ENCODE results near the gene SCN11A. TPM values are rescaled to one million over a fixed set of nuclear protein-coding genes. Genes with fewer than 3 reads are reported as not detected.

SCN11A gene
- total and polyA plus RNA-seq, 9 of the 15 experiments (the other 6 are each of a cell fraction or from before 2014, with no cell fraction given), result 0.01 to 0.05 (median 0.04) TPM; not detected in 6

GRCh38 chr3:39051649-39052561, at the start of gene SCN11A, which contains the start of gene WDR48 (continued):
- TF ChIP-seq MGA (IDR thresholded peaks at IDR 0.05) (peak; percentile 71), ZNF146 (CRISPR knock-in tag; IDR thresholded peaks at IDR 0.05; ENCODE audit: unreplicated experiment) (no peak), ZNF311 (CRISPR knock-in tag; IDR thresholded peaks at IDR 0.05) (no peak; the same call in 1 of the 2 replicates), SAFB2 (IDR thresholded peaks at IDR 0.05; ENCODE audit: borderline replicate concordance, low read depth, low read length, severe bottlenecking) (no peak), NFATC3 (IDR thresholded peaks at IDR 0.05) (no peak), BRF1 (IDR thresholded peaks at IDR 0.05; ENCODE audit: borderline replicate concordance, extremely low read depth, insufficient read length) (no peak), HDAC6 (IDR thresholded peaks at IDR 0.05; ENCODE audit: low read depth, low read length) (no peak), MAFK (IDR thresholded peaks at IDR 0.05; ENCODE audit: low read length) (no peak), IFI16 (CRISPR knock-in tag; IDR thresholded peaks at IDR 0.05) (no peak), SNAPC5 (CRISPR knock-in tag; IDR thresholded peaks at IDR 0.05) (no peak), ZNF586 (CRISPR knock-in tag; conservative IDR thresholded peaks at IDR 0.05) (no peak), NFXL1 (CRISPR knock-in tag; IDR thresholded peaks at IDR 0.05) (no peak), ATF1 (CRISPR knock-in tag; IDR thresholded peaks at IDR 0.05) (peak; percentile 68), ATF1 (tag; IDR thresholded peaks at IDR 0.05) (peak; percentile 98), ZNF79 (CRISPR knock-in tag; IDR thresholded peaks at IDR 0.05; ENCODE audit: low read depth) (0 out of 2 replicates have a peak, but pooled peaks have one; percentile 10)
- TF ChIP-seq, protein P1, sequence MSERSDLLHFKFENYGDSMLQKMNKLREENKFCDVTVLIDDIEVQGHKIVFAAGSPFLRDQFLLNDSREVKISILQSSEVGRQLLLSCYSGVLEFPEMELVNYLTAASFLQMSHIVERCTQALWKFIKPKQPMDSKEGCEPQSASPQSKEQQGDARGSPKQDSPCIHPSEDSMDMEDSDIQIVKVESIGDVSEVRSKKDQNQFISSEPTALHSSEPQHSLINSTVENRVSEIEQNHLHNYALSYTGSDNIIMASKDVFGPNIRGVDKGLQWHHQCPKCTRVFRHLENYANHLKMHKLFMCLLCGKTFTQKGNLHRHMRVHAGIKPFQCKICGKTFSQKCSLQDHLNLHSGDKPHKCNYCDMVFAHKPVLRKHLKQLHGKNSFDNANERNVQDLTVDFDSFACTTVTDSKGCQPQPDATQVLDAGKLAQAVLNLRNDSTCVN (CRISPR knock-in tag; IDR thresholded peaks at IDR 0.05), result 0 out of 2 replicates have a peak, but pooled peaks have one; percentile 43
